ENCODE measurements around the gene NTHL1.
A peak's percentile ranks its signal among the peaks of the same experiment; 100 is the strongest.

NTHL1 gene

DNA sequence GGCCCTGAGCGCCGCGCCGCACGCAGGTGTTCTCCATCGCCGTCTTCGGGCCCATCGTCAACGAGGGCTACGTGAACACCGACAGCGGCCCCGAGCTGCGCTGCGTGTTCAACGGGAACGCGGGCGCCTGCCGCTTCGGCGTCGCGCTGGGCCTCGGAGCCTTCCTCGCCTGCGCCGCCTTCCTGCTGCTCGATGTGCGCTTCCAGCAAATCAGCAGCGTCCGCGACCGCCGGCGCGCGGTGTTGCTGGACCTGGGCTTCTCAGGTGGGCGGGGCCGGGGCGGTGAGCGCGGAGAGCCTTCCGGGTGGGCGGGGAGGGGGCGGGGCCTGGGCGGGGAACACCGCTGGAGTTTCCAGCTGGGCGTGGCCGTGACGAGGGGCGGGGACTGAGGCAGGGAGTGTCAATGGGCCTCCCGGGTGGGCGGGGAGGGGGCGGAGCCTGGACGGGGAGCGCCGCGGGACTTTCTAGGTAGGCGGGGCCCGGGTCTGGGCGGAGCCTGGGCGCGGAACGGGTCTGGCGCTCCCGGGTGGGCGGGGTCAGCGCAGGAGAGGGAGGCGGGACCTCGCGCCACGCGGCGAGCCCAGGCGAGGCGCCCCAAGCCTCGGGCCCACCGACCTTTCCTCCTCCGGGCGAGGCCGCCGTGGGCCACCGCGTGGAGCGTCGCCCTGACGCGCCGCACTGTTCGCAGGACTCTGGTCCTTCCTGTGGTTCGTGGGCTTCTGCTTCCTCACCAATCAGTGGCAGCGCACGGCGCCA lies 55.5 kb downstream of the NTHL1 start:
- peak; percentile 99 for DNase-seq (ENCODE audit: low read depth in 2 of 2)

DNA sequence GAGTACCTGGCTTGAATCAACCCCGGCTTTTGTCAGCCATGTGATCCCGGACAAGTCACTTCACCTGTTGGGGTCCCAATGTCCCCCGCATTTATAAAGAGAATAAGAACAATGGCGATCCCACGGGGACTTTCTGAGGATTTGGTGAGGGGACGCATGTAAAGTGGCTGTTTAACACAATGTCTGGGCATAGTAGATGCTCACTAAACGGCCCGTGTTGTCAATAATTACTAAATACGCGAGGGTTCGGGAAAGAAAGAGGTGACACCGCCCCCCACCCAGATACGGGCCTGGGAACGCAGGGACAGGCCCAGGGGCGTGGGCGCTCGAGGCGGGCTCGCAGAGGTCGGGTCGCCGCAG lies 56.1 kb downstream of the NTHL1 start:
- DNase-seq (ENCODE audit: low read depth in 2 of 2): no peak

DNA sequence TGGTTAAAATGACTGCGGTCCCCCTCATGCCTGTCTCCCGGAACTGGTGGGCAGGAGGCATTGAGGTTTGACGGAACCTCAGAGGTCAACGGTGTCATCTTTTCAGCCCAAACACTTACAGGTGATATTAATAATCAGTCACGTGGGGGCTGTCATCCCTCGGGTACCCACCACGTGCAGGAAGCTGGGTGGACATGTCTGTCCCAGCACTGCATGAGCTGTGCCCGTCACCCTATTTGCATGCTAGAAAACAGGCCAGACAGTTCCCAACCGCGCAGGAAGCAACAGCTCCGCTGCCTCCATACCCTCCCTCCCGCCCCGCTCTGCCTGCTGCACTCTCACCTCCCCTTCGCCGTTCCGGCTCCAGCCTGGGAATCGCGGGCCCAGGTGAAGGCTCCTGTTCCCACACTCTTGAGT lies 56.5 kb downstream of the NTHL1 start:
- DNase-seq (ENCODE audit: low read depth in 2 of 2): no peak

DNA sequence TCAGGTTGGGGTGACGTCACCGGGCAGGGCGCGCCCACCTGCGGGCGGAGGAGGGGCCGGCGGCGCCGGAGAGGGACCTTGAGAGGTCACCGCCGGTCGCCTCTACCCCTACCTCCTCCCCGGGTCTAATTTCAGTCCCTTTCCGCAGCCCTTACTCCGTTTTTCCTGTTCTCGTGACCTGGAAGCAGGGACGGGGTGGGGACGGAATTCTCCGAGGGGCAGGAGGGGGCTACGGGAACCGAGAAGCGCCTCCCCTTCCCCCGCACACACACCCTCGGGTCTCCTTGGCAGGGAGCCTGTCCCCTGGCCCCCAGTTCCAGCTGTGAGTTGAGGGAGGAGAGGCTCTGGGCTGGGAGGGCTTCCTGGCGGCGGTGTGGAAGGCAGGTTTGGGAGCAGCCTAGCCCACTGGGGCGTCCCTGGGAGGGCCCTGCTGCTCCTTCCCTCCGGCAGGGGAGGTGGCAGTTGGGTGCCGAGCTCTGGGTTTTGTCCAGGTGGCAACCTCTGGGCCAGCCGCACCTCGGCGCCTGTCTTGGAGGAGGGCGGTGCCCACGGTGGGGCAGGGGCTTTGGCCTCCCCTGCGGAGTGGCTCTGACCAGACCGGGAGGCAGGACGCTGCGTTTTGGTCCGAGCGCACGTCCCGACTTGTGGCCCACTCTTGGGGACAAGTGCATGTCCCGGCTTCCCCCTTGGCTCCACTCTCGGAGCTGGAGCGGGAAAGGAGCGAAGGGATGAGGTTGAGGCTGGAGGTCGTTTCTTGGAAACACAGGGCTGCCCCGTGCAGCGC lies 57.1 kb downstream of the NTHL1 start:
- peak in 1 of 2 donors; percentile 36 for DNase-seq (ENCODE audit: low read depth in 2 of 2)

DNA sequence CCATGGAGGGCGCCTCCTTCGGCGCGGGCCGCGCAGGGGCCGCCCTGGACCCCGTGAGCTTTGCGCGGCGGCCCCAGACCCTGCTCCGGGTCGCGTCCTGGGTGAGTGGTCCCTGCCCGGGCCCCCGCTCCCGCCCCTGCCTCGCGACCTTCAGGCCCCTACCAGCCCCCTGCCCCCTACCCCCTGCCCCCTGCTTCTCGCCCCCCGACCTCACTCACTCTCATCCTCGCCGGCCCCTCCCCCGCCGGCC lies 57.6 kb downstream of the NTHL1 start:
- DNase-seq (ENCODE audit: low read depth in 2 of 2): no peak
